ENCODE measurements around the gene PLA2G3. TPM values are rescaled to one million over a fixed set of nuclear protein-coding genes. Genes with fewer than 3 reads are reported as not detected.

PLA2G3 gene
- total RNA-seq, 1 experiment from 2014 or later = 18.3 TPM

GRCh38 chr22:31100762-31101525 is 39.4 kb downstream of the PLA2G3 start (continued):
- no peak for TF ChIP-seq ATF2 (CRISPR knock-in tag; IDR thresholded peaks at IDR 0.05; ENCODE audit: borderline replicate concordance, low read depth)

DNA sequence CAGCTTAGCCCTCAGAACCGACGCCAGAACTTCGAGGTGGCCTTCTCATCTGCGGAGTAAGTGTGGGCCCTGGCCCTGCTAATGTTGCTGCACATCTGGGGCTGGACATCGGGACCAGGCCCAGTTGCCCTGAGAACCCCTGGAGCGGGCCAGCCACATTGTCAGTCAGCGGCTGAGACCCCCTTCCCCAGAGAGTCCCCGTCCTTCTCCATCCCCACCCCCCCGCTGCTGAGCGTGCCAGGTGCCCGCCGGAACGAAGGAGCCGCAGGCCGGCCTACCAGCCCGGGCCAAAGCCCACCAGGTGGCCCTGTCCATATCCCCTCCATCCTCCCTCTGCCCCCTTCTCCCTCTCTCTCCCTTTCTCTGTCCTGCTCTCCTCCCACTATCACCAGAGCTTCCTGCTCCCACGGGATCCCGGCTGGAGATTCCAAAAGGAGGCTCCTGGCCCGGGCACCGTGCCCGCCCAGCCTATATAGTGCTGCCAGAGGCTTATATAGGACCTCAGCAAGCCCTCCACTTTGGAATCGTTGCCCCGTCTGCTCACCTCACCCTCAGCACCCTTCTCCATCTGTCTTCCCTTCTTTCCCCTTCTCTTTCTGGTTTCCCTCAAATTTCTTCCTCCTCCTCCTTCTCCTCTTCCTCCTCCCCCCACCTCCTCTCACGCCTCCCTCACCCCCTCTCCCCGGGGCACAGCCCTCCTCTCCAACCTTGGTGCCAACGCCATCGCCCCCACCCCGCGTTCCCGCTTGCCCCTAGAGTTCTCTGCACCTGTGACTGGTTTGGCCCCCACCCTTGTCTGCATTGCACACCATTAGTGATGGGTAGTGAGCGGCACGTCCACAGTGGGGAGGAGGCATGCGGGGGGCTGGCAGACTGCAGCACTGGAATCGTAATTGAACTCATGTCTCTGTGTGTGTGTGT is 40.2 kb downstream of the PLA2G3 start:
- no peak overlapping the region for H3K4me3 Mint-ChIP-seq
- no peaks in the 10 kb centered on the region; the same call in 1 of the 2 replicates for H3K36me3 Mint-ChIP-seq
- TF ChIP-seq SMAD4 (CRISPR knock-in tag; IDR thresholded peaks at IDR 0.05) (no peak), CREM (CRISPR knock-in tag; IDR thresholded peaks at IDR 0.05) (no peak), KAT7 (CRISPR knock-in tag; IDR thresholded peaks at IDR 0.05; ENCODE audit: borderline replicate concordance) (no peak), MYBL2 (CRISPR knock-in tag; IDR thresholded peaks at IDR 0.05) (no peak), NFATC4 (CRISPR knock-in tag; IDR thresholded peaks at IDR 0.05) (no peak), RORB (CRISPR knock-in tag; IDR thresholded peaks at IDR 0.05) (no peak), E2F1 (CRISPR knock-in tag; IDR thresholded peaks at IDR 0.05) (no peak), SP1 (CRISPR knock-in tag; conservative IDR thresholded peaks at IDR 0.05) (no peak), ATF1 (CRISPR knock-in tag; IDR thresholded peaks at IDR 0.05) (no peak), MAX (CRISPR knock-in tag; IDR thresholded peaks at IDR 0.05) (no peak), IRF2 (CRISPR knock-in tag; IDR thresholded peaks at IDR 0.05; ENCODE audit: borderline replicate concordance, low read depth) (no peak), ATF3 (CRISPR knock-in tag; conservative IDR thresholded peaks at IDR 0.05) (no peak), ZNF532 (CRISPR knock-in tag; IDR thresholded peaks at IDR 0.05; ENCODE audit: borderline replicate concordance) (no peak), FOXP4 (CRISPR knock-in tag; IDR thresholded peaks at IDR 0.05) (no peak), GABPB1 (CRISPR knock-in tag; IDR thresholded peaks at IDR 0.05) (no peak), ZNF396 (CRISPR knock-in tag; IDR thresholded peaks at IDR 0.05; ENCODE audit: borderline replicate concordance) (no peak)
- TF ChIP-seq, protein P1, sequence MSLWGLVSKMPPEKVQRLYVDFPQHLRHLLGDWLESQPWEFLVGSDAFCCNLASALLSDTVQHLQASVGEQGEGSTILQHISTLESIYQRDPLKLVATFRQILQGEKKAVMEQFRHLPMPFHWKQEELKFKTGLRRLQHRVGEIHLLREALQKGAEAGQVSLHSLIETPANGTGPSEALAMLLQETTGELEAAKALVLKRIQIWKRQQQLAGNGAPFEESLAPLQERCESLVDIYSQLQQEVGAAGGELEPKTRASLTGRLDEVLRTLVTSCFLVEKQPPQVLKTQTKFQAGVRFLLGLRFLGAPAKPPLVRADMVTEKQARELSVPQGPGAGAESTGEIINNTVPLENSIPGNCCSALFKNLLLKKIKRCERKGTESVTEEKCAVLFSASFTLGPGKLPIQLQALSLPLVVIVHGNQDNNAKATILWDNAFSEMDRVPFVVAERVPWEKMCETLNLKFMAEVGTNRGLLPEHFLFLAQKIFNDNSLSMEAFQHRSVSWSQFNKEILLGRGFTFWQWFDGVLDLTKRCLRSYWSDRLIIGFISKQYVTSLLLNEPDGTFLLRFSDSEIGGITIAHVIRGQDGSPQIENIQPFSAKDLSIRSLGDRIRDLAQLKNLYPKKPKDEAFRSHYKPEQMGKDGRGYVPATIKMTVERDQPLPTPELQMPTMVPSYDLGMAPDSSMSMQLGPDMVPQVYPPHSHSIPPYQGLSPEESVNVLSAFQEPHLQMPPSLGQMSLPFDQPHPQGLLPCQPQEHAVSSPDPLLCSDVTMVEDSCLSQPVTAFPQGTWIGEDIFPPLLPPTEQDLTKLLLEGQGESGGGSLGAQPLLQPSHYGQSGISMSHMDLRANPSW (CRISPR knock-in tag; conservative IDR thresholded peaks at IDR 0.05; ENCODE audit: low read depth) = no peak
- TF ChIP-seq, protein P2, sequence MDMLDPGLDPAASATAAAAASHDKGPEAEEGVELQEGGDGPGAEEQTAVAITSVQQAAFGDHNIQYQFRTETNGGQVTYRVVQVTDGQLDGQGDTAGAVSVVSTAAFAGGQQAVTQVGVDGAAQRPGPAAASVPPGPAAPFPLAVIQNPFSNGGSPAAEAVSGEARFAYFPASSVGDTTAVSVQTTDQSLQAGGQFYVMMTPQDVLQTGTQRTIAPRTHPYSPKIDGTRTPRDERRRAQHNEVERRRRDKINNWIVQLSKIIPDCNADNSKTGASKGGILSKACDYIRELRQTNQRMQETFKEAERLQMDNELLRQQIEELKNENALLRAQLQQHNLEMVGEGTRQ (CRISPR knock-in tag; IDR thresholded peaks at IDR 0.05) = no peak
- peaks cover 18% of the 10 kb centered on the region for H3K4me1 Mint-ChIP-seq
- ChIA-PET POLR2A (interaction anchor here (0.7 kb wide), 1 partner anchor 15 kb away, joined by 3 read pairs; no protein-coding TSS in a partner anchor), CTCF (interaction anchor here (2.0 to 21.8 kb wide), 2 partner anchors 6 to 15 kb away, joined by 31 to 363 read pairs; partner anchors contain the start of gene SELENOM)
- DNase-seq (ENCODE audit: low spot score) (no peak), ATAC-seq (no peak)
- H3K9me3 Mint-ChIP-seq = no peaks in the 10 kb centered on the region
- peaks cover 17% of the 10 kb centered on the region for H3K27me3 Mint-ChIP-seq (ENCODE audit: low read depth)
- no peak overlapping the region for H3K27ac Mint-ChIP-seq

All from WTC11 (cell line).